ENCODE measurements around the gene HOOK1.
"Not testable (repeated sequence)": the region's sequence is repeated elsewhere in the genome, so short reads cannot be mapped to it uniquely, and the experiment has no call there.

HOOK1 gene

DNA sequence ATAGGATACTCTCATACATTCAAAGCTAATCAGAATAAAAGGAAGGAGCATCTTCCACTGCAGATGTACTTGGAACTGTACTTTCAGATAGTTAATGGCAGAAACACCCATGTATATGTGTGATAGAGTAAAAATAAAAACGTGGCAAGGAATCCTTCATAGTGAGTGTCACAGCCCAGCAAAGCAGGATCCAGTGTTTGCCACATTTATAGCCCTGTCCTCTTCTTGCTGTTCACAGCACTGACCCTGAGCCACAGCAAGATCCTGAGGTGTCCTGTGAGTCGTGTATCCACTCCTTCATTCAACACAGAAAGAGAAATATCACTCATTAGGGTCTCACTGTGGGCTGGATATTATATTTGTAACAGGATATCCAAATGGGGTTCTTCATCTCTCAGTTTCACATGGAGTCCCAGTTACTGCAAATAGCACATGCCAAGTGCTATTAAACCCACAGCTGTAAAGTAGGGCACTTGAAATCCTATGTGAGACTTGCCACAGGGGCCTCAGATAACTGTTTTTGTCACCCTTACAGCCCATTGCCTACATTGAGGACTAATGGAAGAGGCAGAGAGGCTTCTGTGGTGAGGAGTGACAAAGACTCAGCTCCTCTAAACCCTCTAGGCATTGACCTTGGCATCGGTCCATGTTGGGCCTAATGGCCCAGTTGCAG is 70.5 kb downstream of the HOOK1 start:
- DNase-seq (ENCODE audit: low read depth) = no peak

- DNase-seq (ENCODE audit: low read depth) = no peak
Measured at GRCh38 chr1:59892841-59893811, 78.4 kb downstream of the HOOK1 start.

DNA sequence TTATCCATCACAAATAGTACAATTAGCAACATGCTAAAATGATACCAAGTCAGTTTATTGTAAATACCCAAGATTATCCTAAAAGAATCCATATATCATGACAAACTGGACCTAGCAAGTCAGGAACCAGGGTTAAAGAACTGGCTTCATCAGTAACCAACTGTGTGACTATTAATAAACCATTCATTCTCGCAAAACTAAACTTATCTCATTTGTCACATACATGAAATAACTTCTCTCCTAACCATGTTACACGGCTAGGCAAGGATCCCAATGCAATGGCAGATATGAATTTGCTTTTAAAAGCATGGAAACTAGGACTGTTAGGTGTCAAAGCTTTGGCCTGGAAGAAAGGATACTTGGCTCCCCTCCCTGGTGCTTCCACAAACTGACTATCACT is 82.4 kb downstream of the HOOK1 start:
- DNase-seq (ENCODE audit: low read depth) = no peak

DNA sequence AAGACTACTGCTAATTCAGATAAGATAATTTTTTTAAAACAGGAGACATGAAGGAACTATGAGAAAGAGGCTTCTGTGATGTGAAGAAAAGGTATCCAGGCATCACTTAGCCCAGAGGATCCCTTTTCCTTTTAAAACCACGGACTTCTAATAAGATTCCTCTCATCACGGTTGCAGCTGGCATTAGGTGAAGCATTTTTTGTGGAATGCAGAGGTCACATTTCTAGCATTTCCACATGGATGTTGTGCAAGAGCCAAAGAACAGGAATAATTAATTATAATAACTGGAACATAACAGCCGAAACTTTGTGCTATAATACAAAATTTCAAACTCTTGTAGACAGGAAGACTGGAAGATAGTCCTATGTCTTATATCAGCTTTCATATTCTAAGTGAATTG is 84.2 kb downstream of the HOOK1 start:
- no peak for DNase-seq (ENCODE audit: low read depth)

- no peak for DNase-seq (ENCODE audit: low read depth)
Measured at GRCh38 chr1:59900640-59901039, 85.9 kb downstream of the HOOK1 start.

DNA sequence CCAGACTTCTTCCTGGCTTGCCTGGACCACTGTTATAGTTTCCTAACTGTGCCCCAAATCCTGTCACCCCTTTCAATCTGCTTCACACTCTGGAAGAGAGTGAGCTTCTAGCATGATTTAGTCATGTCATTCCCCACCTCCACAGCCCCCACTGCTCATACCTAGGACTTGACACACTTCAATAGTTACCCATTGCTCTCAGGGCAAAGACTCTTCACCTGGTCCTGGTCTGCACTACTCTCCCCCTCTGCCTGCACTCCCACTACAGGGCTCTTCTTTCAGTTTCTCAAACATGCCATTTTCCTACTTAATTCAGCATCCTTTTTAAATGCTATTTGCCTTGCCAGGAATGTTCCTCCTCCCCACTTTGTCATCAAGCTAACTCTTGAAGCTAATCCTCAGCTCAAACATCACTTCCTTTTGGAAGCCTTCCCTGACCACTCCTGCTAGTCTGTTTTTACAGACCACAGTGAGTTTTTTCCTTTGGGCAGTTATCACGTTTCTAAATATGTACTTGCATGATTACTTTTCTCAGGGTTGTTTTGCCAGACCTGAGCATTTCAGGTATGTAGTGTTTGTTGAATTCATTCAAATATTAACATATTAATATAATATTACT is 87.1 kb downstream of the HOOK1 start:
- DNase-seq (ENCODE audit: low read depth) = no peak

DNA sequence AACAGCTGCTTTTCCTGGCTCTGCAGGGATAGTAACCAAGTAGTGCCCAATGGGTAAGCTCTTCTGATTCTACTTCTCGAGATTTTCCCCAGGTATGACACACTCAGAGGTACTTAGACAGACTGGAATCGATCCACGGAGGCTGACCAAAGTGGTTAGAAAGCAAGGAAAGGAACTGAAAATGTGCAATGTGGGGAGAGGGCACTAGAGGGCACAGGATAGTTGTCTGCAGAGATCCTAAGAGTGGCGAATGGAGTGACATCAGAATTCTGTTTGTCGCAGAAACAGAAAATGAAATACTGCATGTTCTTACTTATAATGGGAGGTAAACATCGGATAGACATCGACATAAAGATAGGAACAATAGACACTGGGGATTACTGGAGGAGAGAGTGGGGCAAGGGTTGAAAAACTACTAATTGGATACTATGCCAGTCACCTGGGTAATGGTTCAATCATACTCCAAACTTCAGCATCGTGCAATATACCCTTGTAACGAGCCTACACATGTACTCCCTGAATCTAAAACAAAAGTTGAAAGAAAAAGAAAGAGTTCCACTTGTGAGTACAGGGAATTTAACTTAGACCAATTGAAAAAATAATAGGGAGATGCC is 88.5 kb downstream of the HOOK1 start:
- DNase-seq (ENCODE audit: low read depth) = no peak

DNA sequence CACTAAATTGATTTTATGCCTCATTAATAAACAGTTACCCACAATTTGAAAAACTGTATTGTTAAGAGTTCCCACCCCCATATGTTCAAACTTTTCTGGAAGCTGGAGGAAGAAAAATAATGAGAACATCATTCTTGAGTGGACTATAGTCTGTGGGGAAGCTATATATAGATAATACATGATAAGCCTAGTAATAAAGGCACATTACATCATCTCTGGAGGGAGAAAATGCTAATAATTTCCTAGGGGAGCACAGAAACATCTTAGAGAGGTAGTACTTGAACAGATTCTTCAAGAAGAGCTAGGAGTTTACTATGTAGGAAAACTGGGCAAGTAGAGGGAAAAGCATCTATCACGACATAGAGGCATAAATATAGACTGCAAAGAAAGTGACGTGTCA is 92.2 kb downstream of the HOOK1 start:
- DNase-seq (ENCODE audit: low read depth) = no peak

- DNase-seq (ENCODE audit: low read depth) = no peak
Measured at GRCh38 chr1:59908084-59908483, 93.3 kb downstream of the HOOK1 start.

DNA sequence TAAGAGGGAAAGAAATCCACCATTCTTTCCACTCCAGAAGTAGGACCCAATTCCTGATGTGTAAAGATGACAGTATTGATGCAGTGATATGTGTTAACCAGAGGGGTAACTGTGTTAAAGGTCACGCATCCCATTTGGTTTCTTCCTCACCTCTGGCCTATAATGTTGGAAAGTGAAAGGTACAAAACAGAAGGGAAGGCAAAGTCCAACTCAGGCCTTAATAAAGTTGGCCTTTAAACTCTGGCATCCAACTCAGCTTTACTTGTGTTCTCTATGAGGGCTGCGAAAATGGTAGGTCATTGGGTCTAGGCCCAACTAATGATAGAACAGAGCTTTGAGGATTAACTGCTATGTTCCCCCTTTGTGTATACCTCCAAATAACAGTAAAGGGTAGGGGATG is 93.9 kb downstream of the HOOK1 start:
- no peak for DNase-seq (ENCODE audit: low read depth)

DNA sequence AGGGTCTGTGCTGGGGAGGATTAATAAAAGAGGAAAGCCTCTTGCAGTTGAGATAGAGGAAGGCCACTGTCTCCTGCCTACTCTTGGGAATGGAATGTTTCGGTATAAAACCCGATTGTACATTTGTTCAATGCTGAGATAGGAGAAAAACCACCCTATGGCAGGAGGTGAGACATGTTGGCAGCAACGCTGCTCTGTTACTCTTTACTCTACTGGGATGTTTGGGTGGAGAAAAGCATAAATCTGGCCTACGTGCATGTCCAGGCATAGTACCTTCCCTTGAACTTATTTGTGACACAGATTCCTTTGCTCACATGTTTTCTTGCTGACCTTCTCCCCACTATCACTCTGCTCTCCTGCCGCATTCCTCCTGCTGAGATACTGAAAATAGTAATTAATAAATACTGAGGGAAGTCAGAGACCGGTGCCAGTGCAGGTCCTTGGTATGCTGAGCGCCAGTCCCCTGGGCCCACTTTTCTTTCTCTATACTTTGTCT is 100.1 kb downstream of the HOOK1 start:
- DNase-seq (ENCODE audit: low read depth) = not testable (repeated sequence)

DNA sequence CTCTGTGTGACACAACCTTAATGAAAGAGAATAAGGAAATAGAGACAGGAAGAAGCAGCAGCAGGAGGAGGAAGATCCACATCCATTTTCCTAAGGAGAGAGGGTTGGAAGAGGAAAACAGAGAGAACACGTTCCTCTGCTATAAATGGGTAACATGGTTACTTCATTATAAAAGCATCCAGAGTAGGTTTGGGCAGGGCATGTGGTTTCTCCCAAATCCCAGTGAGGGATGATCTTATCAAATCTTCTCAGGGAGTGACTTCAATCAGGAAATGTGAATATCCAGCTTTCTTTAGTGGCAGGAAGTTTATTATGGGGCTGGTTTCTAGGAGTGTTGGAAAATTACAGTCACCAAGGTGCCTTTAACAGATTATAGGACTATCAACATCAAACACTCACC is 100.8 kb downstream of the HOOK1 start:
- no peak for DNase-seq (ENCODE audit: low read depth)

DNA sequence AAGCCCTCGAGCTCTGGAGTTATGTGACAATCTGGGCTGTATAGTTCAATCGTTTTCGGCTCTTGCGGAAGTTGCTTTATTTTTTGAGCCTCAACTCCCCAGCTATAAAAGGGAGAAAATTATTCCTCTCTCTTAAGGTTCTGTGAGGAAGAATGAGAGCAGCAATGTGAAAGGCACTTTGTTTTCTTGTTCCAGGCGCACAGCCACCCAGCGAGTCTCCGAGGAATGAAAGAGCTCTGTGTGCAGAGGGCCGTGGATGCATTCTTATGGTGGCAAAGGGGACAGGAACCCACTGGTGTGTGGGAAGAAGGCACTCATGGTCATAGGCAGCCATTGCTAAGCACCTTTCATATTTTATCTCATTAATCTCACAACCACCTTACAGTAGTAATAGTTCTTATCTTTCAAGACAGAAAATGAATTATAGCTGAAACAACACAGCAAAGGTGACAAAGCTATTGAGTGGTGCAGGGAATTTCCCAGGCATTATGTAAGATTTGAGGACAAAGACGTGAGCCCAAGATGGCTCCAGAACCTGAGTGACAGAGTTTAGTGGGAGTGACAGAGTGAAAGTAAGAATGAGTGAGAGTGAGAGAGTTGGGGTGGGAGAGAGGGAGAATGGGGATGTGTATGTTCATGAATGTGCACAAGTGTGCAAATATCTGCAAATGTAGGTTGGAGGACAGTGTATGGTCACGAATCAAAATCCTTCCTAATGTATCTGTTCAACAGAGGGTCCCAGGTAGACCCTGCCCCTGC is 102.5 kb downstream of the HOOK1 start:
- no peak for DNase-seq (ENCODE audit: low read depth)

DNA sequence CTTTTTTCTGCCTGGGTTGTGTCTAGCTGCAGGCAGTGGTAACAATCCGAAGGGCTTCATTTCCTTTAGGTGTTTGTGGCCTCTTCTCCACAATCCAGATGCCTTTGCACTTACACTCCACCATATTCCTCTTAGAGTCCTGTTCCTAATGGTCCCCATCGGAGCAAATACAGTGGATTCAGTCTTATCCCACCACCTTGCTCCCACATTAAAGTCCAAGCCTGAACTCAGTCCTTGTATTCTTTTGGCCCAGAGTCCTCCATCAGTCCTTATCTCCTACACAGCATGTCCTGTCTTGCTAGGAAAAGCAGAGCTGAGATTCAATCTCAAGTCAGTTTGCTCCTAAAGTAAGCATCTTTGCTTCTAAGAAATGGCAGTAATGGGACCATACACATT is 103.0 kb downstream of the HOOK1 start:
- no peak for DNase-seq (ENCODE audit: low read depth)

DNA sequence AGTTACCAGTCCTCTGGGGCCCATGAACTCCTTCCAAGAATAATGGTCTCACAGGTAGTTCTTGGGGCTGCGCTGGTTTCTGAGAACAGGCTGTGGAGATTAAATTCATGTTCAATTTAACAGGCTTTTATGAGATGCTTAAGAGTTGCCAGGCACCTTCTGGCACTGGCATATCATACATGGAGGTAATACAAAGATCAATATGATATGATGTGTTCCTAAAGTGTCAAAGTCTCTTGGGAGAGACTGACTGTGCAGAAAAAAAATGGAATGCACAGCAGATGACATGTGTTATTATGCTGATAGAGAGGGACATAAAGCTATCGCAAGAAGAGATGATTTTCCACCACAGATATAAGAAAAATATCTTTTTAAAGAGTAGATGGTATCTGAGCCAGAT is 105.0 kb downstream of the HOOK1 start:
- DNase-seq (ENCODE audit: low read depth) = no peak

DNA sequence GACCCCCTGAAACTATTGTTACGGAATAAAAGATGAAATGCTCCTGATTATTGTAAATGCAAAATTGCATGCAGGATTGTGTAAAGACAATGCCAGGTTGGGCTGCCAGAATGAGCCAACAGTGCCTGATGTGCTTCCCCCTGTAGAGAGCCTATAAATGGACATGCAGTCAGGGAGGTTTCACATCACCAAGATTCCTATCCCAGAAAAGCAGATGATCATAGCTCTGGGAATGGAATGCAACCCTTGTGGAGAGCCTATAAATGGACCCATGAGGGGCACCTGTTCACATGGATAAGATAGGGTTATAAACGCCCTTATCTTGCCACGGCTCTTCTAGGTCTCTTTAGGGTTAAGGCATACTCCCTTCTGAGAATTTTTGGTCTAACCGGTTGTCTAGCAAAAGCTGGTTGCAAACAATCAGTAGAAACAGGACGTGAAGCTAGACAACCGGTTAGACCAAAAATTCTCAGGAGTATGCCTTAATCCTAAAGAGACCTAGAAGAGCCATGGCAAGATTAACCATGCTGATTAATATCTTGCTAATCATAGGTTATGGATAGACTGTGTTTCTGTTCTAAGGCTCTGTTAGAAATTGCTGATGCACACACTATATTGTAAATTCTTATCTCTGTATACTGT is 106.6 kb downstream of the HOOK1 start:
- DNase-seq (ENCODE audit: low read depth) = not testable (repeated sequence)

DNA sequence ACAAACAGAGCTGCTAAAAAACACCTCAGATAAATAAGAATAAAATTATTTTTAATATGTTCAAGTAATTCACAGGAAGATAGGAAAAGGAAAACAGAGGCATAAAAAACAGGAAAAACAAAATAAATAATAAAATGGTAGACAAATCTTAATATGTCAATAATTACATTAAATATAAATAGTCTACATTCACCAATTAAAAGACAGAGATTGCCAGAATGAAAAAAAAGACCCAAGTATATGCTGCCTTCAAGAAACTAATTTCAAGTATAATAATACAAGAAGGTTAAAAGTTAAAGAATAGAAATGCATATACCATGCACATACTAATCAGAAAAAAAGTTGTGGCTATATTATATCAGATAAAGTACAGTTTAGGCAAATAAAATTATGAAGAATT is 109.9 kb downstream of the HOOK1 start:
- DNase-seq (ENCODE audit: low read depth) = no peak

Data from activated T-helper 9 cell treated with anti-CD3 and anti-CD28 coated beads, Interleukin-2, amount 50 U/mL, for 16 hours (primary cell).